ENCODE measurements around the gene CREB3L4.

The CREB3L4 gene

GRCh38 chr1:153967107-153967999 is at the start of gene CREB3L4:
Gene CREB3L4, plus strand, starts transcription at chr1:153967902. Its CDS starts 624 bp downstream, at chr1:153968526.
- H3K9me3 ChIP-seq (ENCODE audit: control insufficient read depth, insufficient read depth, low read length) = no peaks in the 10 kb centered on the region
- H3K9ac ChIP-seq (ENCODE audit: low read depth, low read length) = peak within 1 kb of the TSS; percentile 71
- peaks cover 8% of the 10 kb centered on the region; the same call in 1 of the 2 replicates for H3K4me1 ChIP-seq (ENCODE audit: insufficient read depth, low read length)
- H3K36me3 ChIP-seq (ENCODE audit: insufficient read depth, low read length) = no peaks in the 10 kb centered on the region

- Histone ChIP-seq H3K4me1 (ENCODE audit: insufficient read depth, low read length) (peaks cover 13% of the 10 kb centered on the region), H3K9me3 (ENCODE audit: control insufficient read depth, insufficient read depth, low read length) (no peaks in the 10 kb centered on the region), H3K9ac (ENCODE audit: low read depth, low read length) (0 out of 2 replicates have a peak overlapping the region, but pooled peaks have one; percentile 3), H3K36me3 (ENCODE audit: insufficient read depth, low read length) (no peaks in the 10 kb centered on the region)
These were observed 47.5 kb upstream of the CREB3L4 start for GRCh38 chr1:153919876-153920852.

- H3K9me3 ChIP-seq (ENCODE audit: control insufficient read depth, insufficient read depth, low read length) = no peaks in the 10 kb centered on the region
- H3K4me1 ChIP-seq (ENCODE audit: insufficient read depth, low read length) = peaks cover 13% of the 10 kb centered on the region
- H3K9ac ChIP-seq (ENCODE audit: low read depth, low read length) = peak overlapping the region; percentile 62
- H3K36me3 ChIP-seq (ENCODE audit: insufficient read depth, low read length) = no peaks in the 10 kb centered on the region
These were observed 46.5 kb upstream of the CREB3L4 start for GRCh38 chr1:153921080-153921802.

- Histone ChIP-seq H3K9ac (ENCODE audit: low read depth, low read length) (peak overlapping the region; percentile 62), H3K4me1 (ENCODE audit: insufficient read depth, low read length) (peaks cover 13% of the 10 kb centered on the region), H3K9me3 (ENCODE audit: control insufficient read depth, insufficient read depth, low read length) (no peaks in the 10 kb centered on the region), H3K36me3 (ENCODE audit: insufficient read depth, low read length) (no peaks in the 10 kb centered on the region)
These were observed 46.0 kb upstream of the CREB3L4 start for GRCh38 chr1:153921803-153922075.

- no peaks in the 10 kb centered on the region for H3K9me3 ChIP-seq (ENCODE audit: control insufficient read depth, insufficient read depth, low read length)
- H3K9ac ChIP-seq (ENCODE audit: low read depth, low read length) = peak overlapping the region; percentile 67
- H3K36me3 ChIP-seq (ENCODE audit: insufficient read depth, low read length) = no peaks in the 10 kb centered on the region
- peaks cover 13% of the 10 kb centered on the region for H3K4me1 ChIP-seq (ENCODE audit: insufficient read depth, low read length)
These were observed 45.4 kb upstream of the CREB3L4 start for GRCh38 chr1:153922076-153922971.

- H3K4me1 ChIP-seq (ENCODE audit: insufficient read depth, low read length) = peaks cover 13% of the 10 kb centered on the region
- no peaks in the 10 kb centered on the region for H3K36me3 ChIP-seq (ENCODE audit: insufficient read depth, low read length)
- no peaks in the 10 kb centered on the region for H3K9me3 ChIP-seq (ENCODE audit: control insufficient read depth, insufficient read depth, low read length)
- peak within 1 kb of the TSS; percentile 73 for H3K9ac ChIP-seq (ENCODE audit: low read depth, low read length)
These were observed 44.5 kb upstream of the CREB3L4 start, which contains the start of gene GATAD2B for GRCh38 chr1:153922972-153923925. Gene GATAD2B, minus strand, starts transcription at chr1:153922972. Its CDS starts 94,625 bp downstream, at chr1:153828347.

GRCh38 chr1:153926405-153926804 is 41.3 kb upstream of the CREB3L4 start:
- no peaks in the 10 kb centered on the region for H3K36me3 ChIP-seq (ENCODE audit: insufficient read depth, low read length)
- H3K9me3 ChIP-seq (ENCODE audit: control insufficient read depth, insufficient read depth, low read length) = no peaks in the 10 kb centered on the region
- H3K9ac ChIP-seq (ENCODE audit: low read depth, low read length) = no peak overlapping the region
- H3K4me1 ChIP-seq (ENCODE audit: insufficient read depth, low read length) = no peaks in the 10 kb centered on the region; the same call in 1 of the 2 replicates

- Histone ChIP-seq H3K9ac (ENCODE audit: low read depth, low read length) (no peak overlapping the region), H3K9me3 (ENCODE audit: control insufficient read depth, insufficient read depth, low read length) (no peaks in the 10 kb centered on the region), H3K36me3 (ENCODE audit: insufficient read depth, low read length) (no peaks in the 10 kb centered on the region; the same call in 1 of the 2 replicates), H3K4me1 (ENCODE audit: insufficient read depth, low read length) (no peaks in the 10 kb centered on the region; the same call in 1 of the 2 replicates)
These were observed 39.5 kb upstream of the CREB3L4 start for GRCh38 chr1:153928245-153928644.

GRCh38 chr1:153928791-153929341 is 38.8 kb upstream of the CREB3L4 start:
- no peak overlapping the region for H3K9ac ChIP-seq (ENCODE audit: low read depth, low read length)
- H3K9me3 ChIP-seq (ENCODE audit: control insufficient read depth, insufficient read depth, low read length) = no peaks in the 10 kb centered on the region
- no peaks in the 10 kb centered on the region; the same call in 1 of the 2 replicates for H3K4me1 ChIP-seq (ENCODE audit: insufficient read depth, low read length)

GRCh38 chr1:153929426-153929825 is 38.3 kb upstream of the CREB3L4 start:
- no peaks in the 10 kb centered on the region for H3K9me3 ChIP-seq (ENCODE audit: control insufficient read depth, insufficient read depth, low read length)
- H3K9ac ChIP-seq (ENCODE audit: low read depth, low read length) = no peak overlapping the region
- no peaks in the 10 kb centered on the region; the same call in 1 of the 2 replicates for H3K36me3 ChIP-seq (ENCODE audit: insufficient read depth, low read length)
- H3K4me1 ChIP-seq (ENCODE audit: insufficient read depth, low read length) = no peaks in the 10 kb centered on the region

More at GRCh38 chr1:153928791-153929341, 38.8 kb upstream of the CREB3L4 start:
- no peaks in the 10 kb centered on the region; the same call in 1 of the 2 replicates for H3K36me3 ChIP-seq (ENCODE audit: insufficient read depth, low read length)

- H3K9me3 ChIP-seq (ENCODE audit: control insufficient read depth, insufficient read depth, low read length) = no peaks in the 10 kb centered on the region
- H3K36me3 ChIP-seq (ENCODE audit: insufficient read depth, low read length) = no peaks in the 10 kb centered on the region; the same call in 1 of the 2 replicates
- no peaks in the 10 kb centered on the region for H3K4me1 ChIP-seq (ENCODE audit: insufficient read depth, low read length)
- no peak overlapping the region for H3K9ac ChIP-seq (ENCODE audit: low read depth, low read length)
These were observed 37.4 kb upstream of the CREB3L4 start for GRCh38 chr1:153929981-153930948.

Measured in ES-I3 (cell line).